Effector memory CD8-positive, alpha-beta T cell (primary cell): Measurements from ENCODE around the gene ELAPOR1.

Source experiments
- ATAC-seq: fragments of 150-1000 bp; cut with Tn5 transposase; replicated peaks from 2 replicates; pipeline ENCODE4 v1.10.0; 2021; ENCODE audit warnings: mild to moderate bottlenecking, moderate library complexity
- DNase-seq, 3 experiments: peaks; one replicate each; pipeline ENCODE4 v3.0.0; 2021
- H3K27ac Mint-ChIP-seq, 2 donors: one replicate each; pipeline ENCODE4 v1.8.0; 2022; ENCODE audit warnings: mild to moderate bottlenecking in 2 of 2, mixed read lengths in 2 of 2, moderate library complexity in 2 of 2
- H3K27me3 Mint-ChIP-seq, 2 donors: one replicate each; pipeline ENCODE4 v1.8.0; 2022; ENCODE audit warnings: mixed read lengths in 2 of 2
- H3K36me3 Mint-ChIP-seq: one replicate; pipeline ENCODE4 v1.8.0; 2022; ENCODE audit warnings: mild to moderate bottlenecking, moderate library complexity, mixed read lengths; ENCODE audit not compliant: insufficient read depth
- H3K4me1 Mint-ChIP-seq, 2 donors: one replicate each; pipeline ENCODE4 v1.8.0; 2022; ENCODE audit warnings: low read depth in 2 of 2, mixed read lengths in 2 of 2
- H3K4me3 Mint-ChIP-seq, 2 donors: one replicate each; pipeline ENCODE4 v1.8.0; 2022; ENCODE audit warnings: mild to moderate bottlenecking in 2 of 2, mixed read lengths in 2 of 2, moderate library complexity in 2 of 2
- H3K9me3 Mint-ChIP-seq, 2 donors: one replicate each; pipeline ENCODE4 v1.8.0; 2022; ENCODE audit warnings: mixed read lengths in 2 of 2

ELAPOR1 gene

GRCh38 chr1:109158433-109158832 lies 44.5 kb downstream of the ELAPOR1 start:
- Mint-ChIP-seq H3K4me3 (no peak overlapping the region), H3K9me3 (no peaks in the 10 kb centered on the region), H3K36me3 (no peaks in the 10 kb centered on the region), H3K4me1 (peaks cover 7 to 16% of the 10 kb centered on the region in 2 donors), H3K27ac (no peak overlapping the region), H3K27me3 (no peaks in the 10 kb centered on the region)
- ATAC-seq (no peak), DNase-seq (no peak)

- no peaks in the 10 kb centered on the region for H3K9me3 Mint-ChIP-seq
- H3K4me1 Mint-ChIP-seq = peaks cover 7 to 16% of the 10 kb centered on the region in 2 donors
- H3K27me3 Mint-ChIP-seq = no peaks in the 10 kb centered on the region
- no peak overlapping the region for H3K4me3 Mint-ChIP-seq
- H3K36me3 Mint-ChIP-seq = no peaks in the 10 kb centered on the region
- DNase-seq (no peak), ATAC-seq (no peak)
- no peak overlapping the region for H3K27ac Mint-ChIP-seq
These were observed 45.4 kb downstream of the ELAPOR1 start for GRCh38 chr1:109159326-109159725.

GRCh38 chr1:109160071-109160840 lies 46.3 kb downstream of the ELAPOR1 start:
- H3K4me3 Mint-ChIP-seq = no peak overlapping the region
- no peaks in the 10 kb centered on the region for H3K9me3 Mint-ChIP-seq
- no peak for ATAC-seq
- no peaks in the 10 kb centered on the region for H3K27me3 Mint-ChIP-seq
- peaks cover 3% of the 10 kb centered on the region for H3K36me3 Mint-ChIP-seq
- H3K27ac Mint-ChIP-seq = peak overlapping the region in 1 of 2 donors; percentile 38
- peaks cover 7 to 16% of the 10 kb centered on the region in 2 donors for H3K4me1 Mint-ChIP-seq
- no peak for DNase-seq

GRCh38 chr1:109161858-109162606 lies 48.1 kb downstream of the ELAPOR1 start:
- Mint-ChIP-seq H3K4me1 (peaks cover 7 to 16% of the 10 kb centered on the region in 2 donors), H3K36me3 (peaks cover 5% of the 10 kb centered on the region), H3K4me3 (peak overlapping the region; percentile 13 to 69), H3K27ac (peak overlapping the region; percentile 35 to 44), H3K9me3 (no peaks in the 10 kb centered on the region), H3K27me3 (no peaks in the 10 kb centered on the region)
- ATAC-seq (peak; percentile 95), DNase-seq (peak in 2 of 3 experiments; percentile 5 to 18)

GRCh38 chr1:109162626-109163025 lies 48.7 kb downstream of the ELAPOR1 start:
- Mint-ChIP-seq H3K27me3 (no peaks in the 10 kb centered on the region), H3K4me1 (peaks cover 7 to 16% of the 10 kb centered on the region in 2 donors), H3K27ac (peak overlapping the region; percentile 35 to 44), H3K9me3 (no peaks in the 10 kb centered on the region), H3K4me3 (no peak overlapping the region), H3K36me3 (peaks cover 5% of the 10 kb centered on the region)
- DNase-seq = no peak
- peak; percentile 45 for ATAC-seq

- no peak overlapping the region for H3K27ac Mint-ChIP-seq
- DNase-seq (no peak), ATAC-seq (no peak)
- peaks cover 7 to 16% of the 10 kb centered on the region in 2 donors for H3K4me1 Mint-ChIP-seq
- no peaks in the 10 kb centered on the region for H3K27me3 Mint-ChIP-seq
- no peak overlapping the region for H3K4me3 Mint-ChIP-seq
- H3K36me3 Mint-ChIP-seq = peaks cover 5% of the 10 kb centered on the region
- H3K9me3 Mint-ChIP-seq = no peaks in the 10 kb centered on the region
These were observed 49.6 kb downstream of the ELAPOR1 start for GRCh38 chr1:109163551-109163950.
